GM06990 (cell line): ENCODE results near the gene CCDC126.
A peak's percentile ranks its signal among the peaks of the same experiment; 100 is the strongest.

Experiments used
- DNase-seq: peaks from one replicate; pipeline ENCODE4 v3.0.0-alpha.2; 2011; ENCODE audit not compliant: insufficient read length; ENCODE audit errors: extremely low read depth
- H3K27me3 ChIP-seq: replicated peaks from 2 replicates; pipeline ENCODE4 v1.6.0; 2011; ENCODE audit warnings: low read length; ENCODE audit not compliant: control insufficient read depth, insufficient read depth
- H3K36me3 ChIP-seq: 2 replicates; pipeline ENCODE4 v1.5.1; 2011; ENCODE audit warnings: low read length; ENCODE audit not compliant: control insufficient read depth, insufficient read depth
- H3K4me3 ChIP-seq: replicated peaks from 2 replicates; pipeline ENCODE4 v1.5.1; 2011; ENCODE audit warnings: low read depth, mild to moderate bottlenecking, control low read depth, low read length
- TF ChIP-seq, protein P1 (sequence below): IDR thresholded peaks from 2 replicates; pipeline ENCODE4 v1.5.1; 2011; ENCODE audit warnings: low read length, control low read depth, mild to moderate bottlenecking, inconsistent platforms; ENCODE audit not compliant: insufficient read depth, poor library complexity, severe bottlenecking

Gene CCDC126

GRCh38 chr7:23633417-23633816, 36.2 kb downstream of the CCDC126 start:
- TF ChIP-seq, protein P1, sequence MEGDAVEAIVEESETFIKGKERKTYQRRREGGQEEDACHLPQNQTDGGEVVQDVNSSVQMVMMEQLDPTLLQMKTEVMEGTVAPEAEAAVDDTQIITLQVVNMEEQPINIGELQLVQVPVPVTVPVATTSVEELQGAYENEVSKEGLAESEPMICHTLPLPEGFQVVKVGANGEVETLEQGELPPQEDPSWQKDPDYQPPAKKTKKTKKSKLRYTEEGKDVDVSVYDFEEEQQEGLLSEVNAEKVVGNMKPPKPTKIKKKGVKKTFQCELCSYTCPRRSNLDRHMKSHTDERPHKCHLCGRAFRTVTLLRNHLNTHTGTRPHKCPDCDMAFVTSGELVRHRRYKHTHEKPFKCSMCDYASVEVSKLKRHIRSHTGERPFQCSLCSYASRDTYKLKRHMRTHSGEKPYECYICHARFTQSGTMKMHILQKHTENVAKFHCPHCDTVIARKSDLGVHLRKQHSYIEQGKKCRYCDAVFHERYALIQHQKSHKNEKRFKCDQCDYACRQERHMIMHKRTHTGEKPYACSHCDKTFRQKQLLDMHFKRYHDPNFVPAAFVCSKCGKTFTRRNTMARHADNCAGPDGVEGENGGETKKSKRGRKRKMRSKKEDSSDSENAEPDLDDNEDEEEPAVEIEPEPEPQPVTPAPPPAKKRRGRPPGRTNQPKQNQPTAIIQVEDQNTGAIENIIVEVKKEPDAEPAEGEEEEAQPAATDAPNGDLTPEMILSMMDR = no peak
- DNase-seq = no peak
- no peaks in the 10 kb centered on the region for H3K27me3 ChIP-seq
- H3K36me3 ChIP-seq = peaks cover 2% of the 10 kb centered on the region; the same call in 1 of the 2 replicates
- H3K4me3 ChIP-seq = no peak overlapping the region

DNA sequence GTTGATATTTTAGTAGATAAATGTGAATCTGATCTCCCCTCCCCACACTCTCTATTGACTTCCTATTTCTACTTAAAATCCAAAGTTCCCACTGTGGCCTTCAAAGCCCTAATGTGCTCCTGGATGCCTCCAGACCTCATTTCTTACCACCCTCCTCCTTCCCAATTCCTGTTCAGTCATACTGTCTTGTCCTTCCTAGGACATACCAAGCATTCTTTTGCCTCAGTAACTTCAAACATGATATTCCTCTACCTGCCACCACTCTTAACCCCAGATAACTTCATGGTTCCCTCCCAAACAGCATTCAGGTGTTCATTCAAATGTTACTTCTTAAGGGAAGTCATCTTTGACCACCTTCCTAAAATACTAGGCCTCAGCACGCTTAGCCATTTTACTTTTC, 48.6 kb downstream of the CCDC126 start:
- TF ChIP-seq, protein P1 = no peak
- no peaks in the 10 kb centered on the region; the same call in 1 of the 2 replicates for H3K36me3 ChIP-seq
- no peak overlapping the region for H3K4me3 ChIP-seq
- no peak for DNase-seq
- no peaks in the 10 kb centered on the region for H3K27me3 ChIP-seq

DNA sequence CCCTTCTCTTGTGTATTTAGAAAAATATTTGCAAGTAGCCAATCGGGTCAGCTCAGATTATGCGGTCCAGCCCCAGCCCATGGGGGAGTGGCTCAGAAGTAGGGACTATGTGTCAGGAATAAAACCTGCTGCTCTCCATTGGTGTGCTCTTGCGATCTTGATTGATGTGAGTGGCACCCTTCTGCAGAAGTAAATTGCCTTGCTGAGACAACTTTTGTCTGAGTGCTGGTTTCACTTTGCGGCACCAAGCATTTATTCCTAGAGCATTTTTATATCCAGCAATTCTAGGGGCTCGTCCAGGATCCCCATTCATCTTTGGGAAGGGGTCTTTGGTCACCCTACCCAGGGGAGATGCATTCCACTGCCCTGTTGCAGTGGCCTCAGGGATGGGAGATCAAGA, 56.8 kb downstream of the CCDC126 start:
- no peaks in the 10 kb centered on the region for H3K36me3 ChIP-seq
- H3K27me3 ChIP-seq = no peaks in the 10 kb centered on the region
- no peak overlapping the region for H3K4me3 ChIP-seq
- TF ChIP-seq, protein P1 = no peak
- no peak for DNase-seq

DNA sequence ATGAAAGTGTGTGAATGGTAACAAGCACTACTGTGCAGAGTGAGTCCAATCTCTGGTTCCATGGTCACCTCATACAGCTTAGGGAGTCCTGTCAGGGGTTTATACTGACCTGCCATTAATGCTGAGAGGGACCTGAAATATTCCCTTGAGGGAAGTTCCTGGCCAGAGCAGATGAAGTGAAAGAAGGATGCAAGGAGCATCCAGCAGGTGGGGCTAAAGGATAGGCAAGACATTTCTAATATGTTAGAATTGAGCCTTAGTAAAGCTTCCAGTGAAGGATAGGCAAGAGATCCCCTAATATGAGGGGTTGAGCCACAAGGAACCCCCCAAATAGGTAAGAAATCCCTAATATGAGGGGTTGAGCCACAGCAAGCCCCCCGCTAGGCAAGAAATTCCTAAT, 57.3 kb downstream of the CCDC126 start:
- H3K36me3 ChIP-seq = no peaks in the 10 kb centered on the region
- TF ChIP-seq, protein P1 = peak; percentile 18
- no peak overlapping the region for H3K4me3 ChIP-seq
- H3K27me3 ChIP-seq = no peaks in the 10 kb centered on the region
- DNase-seq = no peak

- H3K36me3 ChIP-seq = no peaks in the 10 kb centered on the region
- no peak for DNase-seq
- H3K27me3 ChIP-seq = no peaks in the 10 kb centered on the region
- no peak overlapping the region for H3K4me3 ChIP-seq
- TF ChIP-seq, protein P1 = no peak
These were observed 58.3 kb downstream of the CCDC126 start for GRCh38 chr7:23655433-23655832.

- DNase-seq = no peak
- no peaks in the 10 kb centered on the region for H3K27me3 ChIP-seq
- H3K36me3 ChIP-seq = no peaks in the 10 kb centered on the region
- no peak overlapping the region for H3K4me3 ChIP-seq
- TF ChIP-seq, protein P1 = no peak
These were observed 61.7 kb downstream of the CCDC126 start for GRCh38 chr7:23658831-23659427.
